Measurements from ENCODE around the gene CLN6. TPM values are rescaled to one million over a fixed set of nuclear protein-coding genes. Genes with fewer than 3 reads are reported as not detected.
"Not testable (repeated sequence)": the region's sequence is repeated elsewhere in the genome, so short reads cannot be mapped to it uniquely, and the experiment has no call there.

Gene CLN6
- total RNA-seq, 1 donor from 2014 or later = 24.4 TPM

DNA sequence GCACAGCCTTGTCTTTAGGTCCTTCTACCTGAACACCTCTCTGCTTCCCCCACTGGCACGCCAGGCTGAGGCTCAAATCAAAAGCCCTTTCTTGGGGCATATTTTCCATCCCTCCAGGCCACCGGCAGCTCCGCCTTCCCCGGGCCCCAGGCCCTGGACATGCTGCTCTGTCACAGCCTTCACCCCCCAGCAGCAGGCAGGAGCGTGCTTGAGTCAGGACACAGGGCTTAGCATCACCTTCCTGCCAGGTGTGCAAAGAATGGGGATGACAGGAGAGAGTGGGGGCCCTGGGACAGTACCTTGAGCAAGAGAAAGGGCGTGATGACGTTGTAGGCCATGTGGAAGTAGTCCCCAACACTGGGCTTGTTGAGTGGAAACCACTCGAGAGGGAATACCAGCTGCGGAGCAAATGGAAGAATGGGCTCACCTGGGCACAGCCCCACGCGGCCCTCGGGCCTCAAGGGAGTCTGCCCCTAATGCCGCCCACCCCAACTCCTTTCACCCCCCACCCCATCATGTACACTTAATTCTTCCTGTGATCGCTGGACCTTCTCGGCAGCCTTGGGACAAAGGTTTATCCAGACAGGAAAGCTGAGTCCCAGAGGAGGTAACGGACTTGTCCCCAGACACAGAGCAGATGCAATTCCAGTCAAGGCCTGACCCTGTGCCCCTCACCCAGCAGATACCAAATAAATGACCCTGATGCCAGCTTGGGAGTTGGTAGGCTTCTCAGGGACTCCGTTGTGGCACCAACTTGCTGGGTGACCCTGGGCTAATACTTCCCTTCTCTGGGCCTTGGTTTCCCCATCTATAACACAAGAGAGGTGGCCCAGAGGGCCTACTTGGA lies 15.3 kb downstream of the CLN6 start:
- H3K27me3 ChIP-seq = no peaks in the 10 kb centered on the region
- no peak for TF ChIP-seq EZH2phosphoT487 (IDR thresholded peaks at IDR 0.05)
- no peak for TF ChIP-seq EZH2 (IDR thresholded peaks at IDR 0.05)
- TF ChIP-seq, protein P1, sequence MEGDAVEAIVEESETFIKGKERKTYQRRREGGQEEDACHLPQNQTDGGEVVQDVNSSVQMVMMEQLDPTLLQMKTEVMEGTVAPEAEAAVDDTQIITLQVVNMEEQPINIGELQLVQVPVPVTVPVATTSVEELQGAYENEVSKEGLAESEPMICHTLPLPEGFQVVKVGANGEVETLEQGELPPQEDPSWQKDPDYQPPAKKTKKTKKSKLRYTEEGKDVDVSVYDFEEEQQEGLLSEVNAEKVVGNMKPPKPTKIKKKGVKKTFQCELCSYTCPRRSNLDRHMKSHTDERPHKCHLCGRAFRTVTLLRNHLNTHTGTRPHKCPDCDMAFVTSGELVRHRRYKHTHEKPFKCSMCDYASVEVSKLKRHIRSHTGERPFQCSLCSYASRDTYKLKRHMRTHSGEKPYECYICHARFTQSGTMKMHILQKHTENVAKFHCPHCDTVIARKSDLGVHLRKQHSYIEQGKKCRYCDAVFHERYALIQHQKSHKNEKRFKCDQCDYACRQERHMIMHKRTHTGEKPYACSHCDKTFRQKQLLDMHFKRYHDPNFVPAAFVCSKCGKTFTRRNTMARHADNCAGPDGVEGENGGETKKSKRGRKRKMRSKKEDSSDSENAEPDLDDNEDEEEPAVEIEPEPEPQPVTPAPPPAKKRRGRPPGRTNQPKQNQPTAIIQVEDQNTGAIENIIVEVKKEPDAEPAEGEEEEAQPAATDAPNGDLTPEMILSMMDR (IDR thresholded peaks at IDR 0.05) = no peak
- H3K4me3 ChIP-seq = no peak overlapping the region
- no peaks in the 10 kb centered on the region for H3K36me3 ChIP-seq
- H3K36me3 Mint-ChIP-seq = peaks cover 16% of the 10 kb centered on the region
- peaks cover 6% of the 10 kb centered on the region for H3F3A ChIP-seq (ENCODE audit: low read depth)
- peak overlapping the region; percentile 51 for H3K27ac Mint-ChIP-seq
- H2AFZ ChIP-seq (replicated peaks) = no peak overlapping the region
- peaks cover 49% of the 10 kb centered on the region for H3K79me2 ChIP-seq (ENCODE audit: low read depth)
- H3K4me1 Mint-ChIP-seq = peaks cover 7% of the 10 kb centered on the region
- H3K27ac ChIP-seq = no peak overlapping the region
- H3K4me3 Mint-ChIP-seq = no peak overlapping the region
- DNase-seq (ENCODE audit: low spot score) = no peak
- H3K27me3 Mint-ChIP-seq (ENCODE audit: insufficient read depth, low read depth) = no peaks in the 10 kb centered on the region
- H3K4me1 ChIP-seq = peaks cover 8% of the 10 kb centered on the region
- no peak overlapping the region for H3K9ac ChIP-seq
- H3K9me3 ChIP-seq (ENCODE audit: low read depth) = no peaks in the 10 kb centered on the region
- no peak overlapping the region for H3K4me2 ChIP-seq
- no peaks in the 10 kb centered on the region for H3K9me3 Mint-ChIP-seq
- peaks cover 27% of the 10 kb centered on the region for H4K20me1 ChIP-seq (ENCODE audit: low read depth)

DNA sequence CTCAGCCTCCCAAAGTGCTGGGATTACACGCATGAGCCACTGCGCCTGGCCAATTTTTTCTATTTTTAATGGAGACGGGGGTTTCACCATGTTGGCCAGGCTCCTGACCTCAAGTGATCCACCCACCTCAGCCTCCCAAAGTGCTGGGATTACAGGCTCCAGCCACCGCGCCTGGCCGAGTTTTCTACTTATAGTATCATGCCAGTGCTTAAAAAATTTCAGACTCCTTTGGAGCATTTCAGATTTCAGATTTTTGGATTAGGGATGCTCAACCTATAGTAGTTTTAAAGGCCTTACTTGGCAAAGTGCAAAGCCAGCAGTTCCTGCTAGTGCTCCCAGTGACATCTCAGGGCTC lies 16.1 kb downstream of the CLN6 start:
- not testable (repeated sequence) for H3K9me3 Mint-ChIP-seq; H3F3A ChIP-seq (ENCODE audit: low read depth)

DNA sequence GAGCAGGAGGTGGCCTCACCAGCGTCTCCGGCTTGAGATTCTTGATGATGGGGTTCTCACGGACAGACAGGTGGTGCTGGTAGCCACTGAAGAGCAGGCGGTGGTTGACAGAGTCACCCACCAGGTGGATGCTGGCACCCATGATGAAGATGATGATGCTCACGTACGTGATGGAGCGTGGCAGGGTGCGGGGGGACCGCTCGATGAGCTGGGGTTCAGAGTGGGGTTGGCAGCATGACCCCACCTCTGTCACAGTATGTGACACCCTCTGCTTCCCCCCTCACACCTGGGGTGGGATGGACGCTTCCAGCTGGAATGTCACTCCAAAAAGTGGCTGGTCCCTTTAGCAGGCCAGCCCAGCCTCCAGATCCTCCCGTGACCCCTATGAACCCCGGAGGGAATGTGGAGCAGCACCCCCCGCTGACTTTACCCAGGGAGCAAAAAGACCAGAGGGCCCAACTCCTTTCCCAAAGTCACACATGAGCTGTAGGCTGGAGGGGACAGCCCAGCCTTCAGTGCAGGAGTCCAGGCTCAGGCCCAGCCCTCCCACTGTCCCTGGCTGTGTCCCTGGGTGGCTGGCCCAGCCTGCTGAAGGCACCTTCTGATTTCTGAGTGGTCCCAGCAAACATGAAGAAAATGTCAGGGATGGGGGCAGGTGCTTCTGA lies 17.7 kb downstream of the CLN6 start:
- Histone ChIP-seq H3K4me3 (no peak overlapping the region), H3K9me3 (ENCODE audit: low read depth) (no peaks in the 10 kb centered on the region), H4K20me1 (ENCODE audit: low read depth) (peaks cover 32% of the 10 kb centered on the region), H3K4me2 (no peak overlapping the region), H3K36me3 (no peaks in the 10 kb centered on the region), H2AFZ (replicated peaks) (no peak overlapping the region), H3K27ac (no peak overlapping the region), H3K4me1 (peaks cover 8% of the 10 kb centered on the region), H3K27me3 (no peaks in the 10 kb centered on the region), H3K9ac (no peak overlapping the region), H3F3A (ENCODE audit: low read depth) (peaks cover 6% of the 10 kb centered on the region), H3K79me2 (ENCODE audit: low read depth) (peaks cover 27% of the 10 kb centered on the region)
- H3K27ac Mint-ChIP-seq = no peak overlapping the region
- DNase-seq (ENCODE audit: low spot score) = no peak
- peaks cover 7% of the 10 kb centered on the region for H3K4me1 Mint-ChIP-seq
- peaks cover 6% of the 10 kb centered on the region for H3K36me3 Mint-ChIP-seq
- no peak overlapping the region for H3K4me3 Mint-ChIP-seq
- no peak for TF ChIP-seq EZH2phosphoT487 (IDR thresholded peaks at IDR 0.05)
- TF ChIP-seq EZH2 (IDR thresholded peaks at IDR 0.05) = no peak
- TF ChIP-seq, protein P1 (IDR thresholded peaks at IDR 0.05) = no peak
- no peaks in the 10 kb centered on the region for H3K27me3 Mint-ChIP-seq (ENCODE audit: insufficient read depth, low read depth)
- H3K9me3 Mint-ChIP-seq = no peaks in the 10 kb centered on the region

More for the DNA sequence above, 16.1 kb downstream of the CLN6 start:
- not testable (repeated sequence) for H3K27me3 Mint-ChIP-seq (ENCODE audit: insufficient read depth, low read depth); H3K4me3 ChIP-seq; H3K4me3 Mint-ChIP-seq; H3K36me3 ChIP-seq; H2AFZ ChIP-seq (replicated peaks); H3K9ac ChIP-seq; H3K27ac ChIP-seq; H3K4me2 ChIP-seq; H3K27me3 ChIP-seq; H3K4me1 ChIP-seq; H3K9me3 ChIP-seq (ENCODE audit: low read depth); DNase-seq (ENCODE audit: low spot score); H3K4me1 Mint-ChIP-seq
- Histone ChIP-seq H4K20me1 (ENCODE audit: low read depth) (peaks cover 29% of the 10 kb centered on the region), H3K79me2 (ENCODE audit: low read depth) (peaks cover 42% of the 10 kb centered on the region)
- peaks cover 14% of the 10 kb centered on the region for H3K36me3 Mint-ChIP-seq
- H3K27ac Mint-ChIP-seq = peak overlapping the region; percentile 51
